G401 (cell line): ENCODE measurements around the gene SYDE1. TPM values are rescaled to one million over a fixed set of nuclear protein-coding genes. Genes with fewer than 3 reads are reported as not detected.

ENCODE experiments used
- DNase-seq: peaks from one replicate; pipeline ENCODE4 v3.0.0-alpha.2; 2015; ENCODE audit warnings: low spot score
- in situ Hi-C: cut with HindIII; loops from 2 replicates; pipeline ENCODE4 v1.10.0; 2016; ENCODE audit warnings: low sequenced_read_pairs, mixed read lengths
- total RNA-seq: library from RNA; depleted of rRNA; stranded (reverse); fragments of >200 nt; shearing (Covaris generic); gene quantifications from 2 replicates; pipeline ENCODE4 v1.2.3, GENCODE V29; 2014

Gene SYDE1
- total RNA-seq, 1 experiment from 2014 or later = 56.5 TPM

- DNase-seq = no peak
- in situ Hi-C loops = no loop called here
Observed at GRCh38 chr19:15123031-15123890, 16.1 kb downstream of the SYDE1 start.

GRCh38 chr19:15123900-15124299 is 16.7 kb downstream of the SYDE1 start:
- peak; percentile 44 for DNase-seq

GRCh38 chr19:15124572-15125231 is 17.5 kb downstream of the SYDE1 start:
- peak; percentile 41 for DNase-seq
- in situ Hi-C loops = no loop called here

More at GRCh38 chr19:15123900-15124299, 16.7 kb downstream of the SYDE1 start:
- in situ Hi-C loops = no loop called here

GRCh38 chr19:15125232-15126067 is 18.2 kb downstream of the SYDE1 start:
- in situ Hi-C loops = no loop called here
- peak; percentile 99 for DNase-seq

GRCh38 chr19:15126131-15126910 is 19.1 kb downstream of the SYDE1 start:
- in situ Hi-C loops = no loop called here
- DNase-seq = no peak

GRCh38 chr19:15128162-15128770 is 21.1 kb downstream of the SYDE1 start:
- no peak for DNase-seq
- in situ Hi-C loops = no loop called here

GRCh38 chr19:15129856-15130585 is 22.8 kb downstream of the SYDE1 start:
- no peak for DNase-seq

GRCh38 chr19:15136234-15136954 is 29.2 kb downstream of the SYDE1 start:
- no peak for DNase-seq
- in situ Hi-C loops = no loop called here

More at GRCh38 chr19:15129856-15130585, 22.8 kb downstream of the SYDE1 start:
- in situ Hi-C loops = no loop called here

GRCh38 chr19:15137777-15138176 is 30.6 kb downstream of the SYDE1 start:
- in situ Hi-C loops = no loop called here

GRCh38 chr19:15138427-15138826 is 31.2 kb downstream of the SYDE1 start:
- in situ Hi-C loops = no loop called here
- DNase-seq = no peak

More at GRCh38 chr19:15137777-15138176, 30.6 kb downstream of the SYDE1 start:
- DNase-seq = no peak

- in situ Hi-C loops = no loop called here
- DNase-seq = no peak
Observed at GRCh38 chr19:15141143-15141542, 33.9 kb downstream of the SYDE1 start.

- in situ Hi-C loops = no loop called here
Observed at GRCh38 chr19:15142313-15142712, 35.1 kb downstream of the SYDE1 start.

GRCh38 chr19:15144046-15144646 is 36.9 kb downstream of the SYDE1 start:
- no peak for DNase-seq
- in situ Hi-C loops = no loop called here

More at GRCh38 chr19:15142313-15142712, 35.1 kb downstream of the SYDE1 start:
- no peak for DNase-seq

GRCh38 chr19:15147090-15147489 is 39.9 kb downstream of the SYDE1 start:
- DNase-seq = no peak
- in situ Hi-C loops = no loop called here

- peak; percentile 10 for DNase-seq
- in situ Hi-C loops = no loop called here
Observed at GRCh38 chr19:15149737-15150136, 42.5 kb downstream of the SYDE1 start.

- DNase-seq = peak; percentile 10
- in situ Hi-C loops = no loop called here
Observed at GRCh38 chr19:15154002-15154612, 46.9 kb downstream of the SYDE1 start.
